HEK293T (cell line): ENCODE measurements around the gene NRG2.

ENCODE experiments used
- ELF4 ChIP-seq: fragments of 450-650 bp; IDR thresholded peaks from 2 replicates; pipeline ENCODE4 v1.6.1; 2017; ENCODE audit warnings: antibody characterized with exemption
- FOXA1 ChIP-seq: fragments of 450-650 bp; IDR thresholded peaks from 2 replicates; pipeline ENCODE4 v1.6.1; 2016; ENCODE audit warnings: mild to moderate bottlenecking
- HDGF ChIP-seq: fragments of 450-650 bp; IDR thresholded peaks from 2 replicates; pipeline ENCODE4 v1.6.1; 2017; ENCODE audit warnings: antibody characterized with exemption, borderline replicate concordance
- L3MBTL2 ChIP-seq: fragments of 450-650 bp; conservative IDR thresholded peaks from 2 replicates; pipeline ENCODE4 v1.6.1; 2016; ENCODE audit warnings: mild to moderate bottlenecking
- NFRKB ChIP-seq: fragments of 450-650 bp; IDR thresholded peaks from 2 replicates; pipeline ENCODE4 v1.6.1; 2016; ENCODE audit warnings: mild to moderate bottlenecking, moderate library complexity
- SP1 ChIP-seq: fragments of 450-650 bp; IDR thresholded peaks from 2 replicates; pipeline ENCODE4 v1.6.1; 2017

GRCh38 chr5:139950436-139950835 is 92.7 kb downstream of the NRG2 start:
- TF ChIP-seq FOXA1 (no peak), HDGF (no peak), L3MBTL2 (no peak), SP1 (no peak), ELF4 (no peak), NFRKB (no peak)
